ENCODE data around the gene GPN2. TPM values are rescaled to one million over a fixed set of nuclear protein-coding genes. Genes with fewer than 3 reads are reported as not detected.

The GPN2 gene
- total and polyA plus RNA-seq, 9 of the 15 experiments (the other 6 are each of a cell fraction or from before 2014, with no cell fraction given) = 9.9 to 58.8 (median 20.4) TPM

DNA sequence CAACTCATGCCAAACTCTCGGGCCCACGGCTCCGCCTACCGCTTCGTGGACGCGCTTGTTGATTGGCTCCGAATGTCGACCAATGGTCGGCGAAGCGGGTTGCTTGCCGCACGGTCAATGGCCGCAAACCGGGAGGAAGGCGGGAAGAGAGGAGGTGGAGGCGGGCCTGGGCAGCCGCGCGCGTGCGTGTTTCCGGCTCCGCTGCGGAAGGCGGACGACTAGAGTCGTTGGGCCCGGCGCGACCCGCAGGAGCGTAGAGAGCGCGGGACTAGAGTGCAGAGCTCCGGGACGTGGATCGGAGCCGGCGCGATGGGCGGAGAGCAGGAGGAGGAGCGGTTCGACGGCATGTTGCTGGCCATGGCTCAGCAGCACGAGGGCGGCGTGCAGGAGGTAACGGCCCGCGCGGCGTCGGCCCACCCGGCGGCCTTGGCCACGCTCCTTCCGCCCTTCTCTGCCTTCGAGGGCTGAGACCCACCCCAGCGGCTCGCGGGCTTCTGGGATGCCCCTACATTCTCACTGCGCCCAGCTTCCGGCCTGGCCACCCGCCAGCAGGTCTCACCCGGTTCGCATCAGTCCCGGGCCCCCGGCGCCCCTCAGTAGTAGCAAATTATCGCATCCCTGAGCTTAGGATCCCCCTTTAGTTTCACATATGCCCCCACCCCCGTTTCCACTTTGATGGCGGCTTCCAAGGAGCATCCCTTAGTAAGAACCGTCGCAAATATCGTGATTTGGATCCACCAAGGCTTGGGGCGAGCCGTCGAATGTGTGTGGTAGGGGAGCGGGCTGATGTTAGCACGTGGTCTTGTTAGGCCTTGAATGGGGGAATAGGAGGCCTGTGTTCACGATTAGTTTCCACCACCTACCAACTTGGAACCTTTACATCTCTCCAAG, 31.7 kb upstream of the GPN2 start, which contains the start of gene NUDC (continued):
- peak; percentile 92 for TF ChIP-seq CREM (IDR thresholded peaks at IDR 0.05; ENCODE audit: low read depth)
- TF ChIP-seq ZNF217 (CRISPR knock-in tag; IDR thresholded peaks at IDR 0.05) = no peak
- TF ChIP-seq, protein P1, sequence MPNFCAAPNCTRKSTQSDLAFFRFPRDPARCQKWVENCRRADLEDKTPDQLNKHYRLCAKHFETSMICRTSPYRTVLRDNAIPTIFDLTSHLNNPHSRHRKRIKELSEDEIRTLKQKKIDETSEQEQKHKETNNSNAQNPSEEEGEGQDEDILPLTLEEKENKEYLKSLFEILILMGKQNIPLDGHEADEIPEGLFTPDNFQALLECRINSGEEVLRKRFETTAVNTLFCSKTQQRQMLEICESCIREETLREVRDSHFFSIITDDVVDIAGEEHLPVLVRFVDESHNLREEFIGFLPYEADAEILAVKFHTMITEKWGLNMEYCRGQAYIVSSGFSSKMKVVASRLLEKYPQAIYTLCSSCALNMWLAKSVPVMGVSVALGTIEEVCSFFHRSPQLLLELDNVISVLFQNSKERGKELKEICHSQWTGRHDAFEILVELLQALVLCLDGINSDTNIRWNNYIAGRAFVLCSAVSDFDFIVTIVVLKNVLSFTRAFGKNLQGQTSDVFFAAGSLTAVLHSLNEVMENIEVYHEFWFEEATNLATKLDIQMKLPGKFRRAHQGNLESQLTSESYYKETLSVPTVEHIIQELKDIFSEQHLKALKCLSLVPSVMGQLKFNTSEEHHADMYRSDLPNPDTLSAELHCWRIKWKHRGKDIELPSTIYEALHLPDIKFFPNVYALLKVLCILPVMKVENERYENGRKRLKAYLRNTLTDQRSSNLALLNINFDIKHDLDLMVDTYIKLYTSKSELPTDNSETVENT (CRISPR knock-in tag; IDR thresholded peaks at IDR 0.05) = peak; percentile 92
- TF ChIP-seq, protein P2, sequence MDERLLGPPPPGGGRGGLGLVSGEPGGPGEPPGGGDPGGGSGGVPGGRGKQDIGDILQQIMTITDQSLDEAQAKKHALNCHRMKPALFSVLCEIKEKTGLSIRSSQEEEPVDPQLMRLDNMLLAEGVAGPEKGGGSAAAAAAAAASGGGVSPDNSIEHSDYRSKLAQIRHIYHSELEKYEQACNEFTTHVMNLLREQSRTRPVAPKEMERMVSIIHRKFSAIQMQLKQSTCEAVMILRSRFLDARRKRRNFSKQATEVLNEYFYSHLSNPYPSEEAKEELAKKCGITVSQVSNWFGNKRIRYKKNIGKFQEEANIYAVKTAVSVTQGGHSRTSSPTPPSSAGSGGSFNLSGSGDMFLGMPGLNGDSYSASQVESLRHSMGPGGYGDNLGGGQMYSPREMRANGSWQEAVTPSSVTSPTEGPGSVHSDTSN (CRISPR knock-in tag; IDR thresholded peaks at IDR 0.05; ENCODE audit: low read depth) = no peak
- TF ChIP-seq, protein P2 (tag; conservative IDR thresholded peaks at IDR 0.05; ENCODE audit: low read depth) = peak; percentile 78
- TF ChIP-seq ZFPM2 (CRISPR knock-in tag; IDR thresholded peaks at IDR 0.05) = 0 out of 2 replicates have a peak, but pooled peaks have one; percentile 41
- no peak for TF ChIP-seq STAT5A (IDR thresholded peaks at IDR 0.05; ENCODE audit: borderline replicate concordance, low read length)
- TF ChIP-seq, protein P3, sequence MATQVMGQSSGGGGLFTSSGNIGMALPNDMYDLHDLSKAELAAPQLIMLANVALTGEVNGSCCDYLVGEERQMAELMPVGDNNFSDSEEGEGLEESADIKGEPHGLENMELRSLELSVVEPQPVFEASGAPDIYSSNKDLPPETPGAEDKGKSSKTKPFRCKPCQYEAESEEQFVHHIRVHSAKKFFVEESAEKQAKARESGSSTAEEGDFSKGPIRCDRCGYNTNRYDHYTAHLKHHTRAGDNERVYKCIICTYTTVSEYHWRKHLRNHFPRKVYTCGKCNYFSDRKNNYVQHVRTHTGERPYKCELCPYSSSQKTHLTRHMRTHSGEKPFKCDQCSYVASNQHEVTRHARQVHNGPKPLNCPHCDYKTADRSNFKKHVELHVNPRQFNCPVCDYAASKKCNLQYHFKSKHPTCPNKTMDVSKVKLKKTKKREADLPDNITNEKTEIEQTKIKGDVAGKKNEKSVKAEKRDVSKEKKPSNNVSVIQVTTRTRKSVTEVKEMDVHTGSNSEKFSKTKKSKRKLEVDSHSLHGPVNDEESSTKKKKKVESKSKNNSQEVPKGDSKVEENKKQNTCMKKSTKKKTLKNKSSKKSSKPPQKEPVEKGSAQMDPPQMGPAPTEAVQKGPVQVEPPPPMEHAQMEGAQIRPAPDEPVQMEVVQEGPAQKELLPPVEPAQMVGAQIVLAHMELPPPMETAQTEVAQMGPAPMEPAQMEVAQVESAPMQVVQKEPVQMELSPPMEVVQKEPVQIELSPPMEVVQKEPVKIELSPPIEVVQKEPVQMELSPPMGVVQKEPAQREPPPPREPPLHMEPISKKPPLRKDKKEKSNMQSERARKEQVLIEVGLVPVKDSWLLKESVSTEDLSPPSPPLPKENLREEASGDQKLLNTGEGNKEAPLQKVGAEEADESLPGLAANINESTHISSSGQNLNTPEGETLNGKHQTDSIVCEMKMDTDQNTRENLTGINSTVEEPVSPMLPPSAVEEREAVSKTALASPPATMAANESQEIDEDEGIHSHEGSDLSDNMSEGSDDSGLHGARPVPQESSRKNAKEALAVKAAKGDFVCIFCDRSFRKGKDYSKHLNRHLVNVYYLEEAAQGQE (IDR thresholded peaks at IDR 0.05; ENCODE audit: borderline replicate concordance) = no peak
- TF ChIP-seq, protein P3 (CRISPR knock-in tag; IDR thresholded peaks at IDR 0.05; ENCODE audit: low read depth) = peak; percentile 77; the same call in 1 of the 2 replicates
- TF ChIP-seq L3MBTL2 (IDR thresholded peaks at IDR 0.05) = peak; percentile 95
- peak; percentile 56 for TF ChIP-seq CHD1 (IDR thresholded peaks at IDR 0.05; ENCODE audit: low read length)
- TF ChIP-seq PHB (CRISPR knock-in tag; IDR thresholded peaks at IDR 0.05) = peak; percentile 86; the same call in 1 of the 2 replicates
- TF ChIP-seq HNRNPLL (IDR thresholded peaks at IDR 0.05; ENCODE audit: low read depth, low read length, poor library complexity, severe bottlenecking) = peak; percentile 89
- no peak for TF ChIP-seq MTF1 (CRISPR knock-in tag; IDR thresholded peaks at IDR 0.05; ENCODE audit: borderline replicate concordance)

Data from K562 (cell line).